ENCODE data around the gene HLF.

DNA sequence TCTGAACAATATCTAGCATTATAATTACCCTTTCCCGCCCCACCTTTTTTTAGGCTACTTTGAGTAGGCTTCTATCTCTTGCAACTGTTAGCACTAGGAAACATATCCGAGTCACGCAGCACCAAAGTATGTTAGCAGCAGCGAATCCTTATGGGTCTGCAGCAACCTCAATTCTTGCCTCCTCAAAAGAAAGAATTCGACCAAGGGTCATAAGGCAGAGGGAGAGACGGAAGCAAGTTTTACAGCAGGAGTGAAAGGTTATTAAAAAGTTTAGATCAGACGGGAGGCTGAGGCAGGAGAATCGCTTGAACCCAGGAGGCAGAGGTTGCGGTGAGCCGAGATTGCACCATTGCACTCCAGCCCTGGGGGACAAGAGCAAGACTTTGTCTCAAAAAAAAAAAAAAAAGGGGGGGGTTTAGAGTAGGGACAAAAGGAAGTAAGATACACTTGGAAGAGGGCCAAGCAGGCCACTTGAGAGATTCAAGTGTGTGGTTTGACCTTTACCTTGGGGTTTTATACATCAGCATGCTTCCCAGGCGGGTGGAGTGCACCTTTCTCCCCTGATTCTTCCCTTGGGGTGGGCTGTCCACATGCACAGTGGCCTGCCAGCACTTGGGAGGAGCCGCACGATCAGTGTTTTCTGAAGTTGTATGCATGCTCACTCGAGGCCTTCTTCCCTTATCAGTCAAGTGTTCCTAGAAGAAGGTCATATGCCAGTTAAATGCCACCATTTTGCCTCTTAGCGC is 67.7 kb downstream of the HLF start:
- TF ChIP-seq EZH2 (IDR thresholded peaks at IDR 0.05; ENCODE audit: insufficient read depth, poor library complexity, severe bottlenecking), result no peak
- TF ChIP-seq EZH2phosphoT487 (IDR thresholded peaks at IDR 0.05; ENCODE audit: insufficient read depth, low read depth), result no peak

Data from GM23248 (cell line).